Measurements from ENCODE around the gene SDK1. TPM values are rescaled to one million over a fixed set of nuclear protein-coding genes. Genes with fewer than 3 reads are reported as not detected.

Gene SDK1
- total and polyA plus RNA-seq, 4 donors, result 0.12 to 0.47 (median 0.36) TPM

DNA sequence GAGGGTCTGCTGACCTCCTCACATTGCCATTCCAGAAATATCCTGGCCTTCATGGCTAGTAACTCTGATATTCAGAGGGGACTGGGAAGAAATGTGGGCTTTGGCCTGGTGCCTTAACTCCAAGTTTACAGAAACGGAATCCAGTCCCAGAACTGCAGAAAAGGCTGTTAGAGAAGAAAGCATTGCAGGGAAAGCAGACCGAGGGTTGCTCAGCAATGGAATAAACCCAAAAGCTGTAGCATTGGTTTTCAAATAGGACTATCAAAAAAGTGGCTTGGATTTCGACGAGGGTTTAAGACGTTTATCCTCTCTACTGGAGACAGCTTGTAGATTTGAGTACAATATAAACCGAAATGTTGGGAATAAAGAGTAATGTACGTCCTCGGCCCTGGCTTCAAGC lies 955.2 kb downstream of the SDK1 start:
- Histone ChIP-seq H3K4me1 (ENCODE audit: control insufficient read depth in 4 of 4, insufficient read depth in 4 of 4, low read length in 3 of 4) (no peaks in the 10 kb centered on the region), H3K27me3 (ENCODE audit: control insufficient read depth in 4 of 4, insufficient read depth in 4 of 4, low read length in 3 of 4) (no peaks in the 10 kb centered on the region), H3K9me3 (ENCODE audit: control insufficient read depth in 4 of 4, low read length in 3 of 4) (peaks cover 2 to 6% (median 4%) of the 10 kb centered on the region in 4 donors), H3K9ac (ENCODE audit: low read depth in 1 of 2, low read length in 2 of 2) (no peak overlapping the region), H3K4me3 (ENCODE audit: low read depth in 1 of 3, low read length in 3 of 3) (no peak overlapping the region), H3K36me3 (ENCODE audit: control insufficient read depth in 4 of 4, insufficient read depth in 3 of 4, low read depth in 1 of 4, low read length in 3 of 4) (no peaks in the 10 kb centered on the region), H3K27ac (ENCODE audit: low read depth in 1 of 2, low read length in 2 of 2) (no peak overlapping the region)
- no peak for DNase-seq (ENCODE audit: low spot score)
- 80% methylated on average over 8 of the region's 8 CpGs for WGBS
- TF ChIP-seq ATF3 (IDR thresholded peaks at IDR 0.05) (no peak), NR2F2 (IDR thresholded peaks at IDR 0.05) (no peak), FOXA2 (IDR thresholded peaks at IDR 0.05) (no peak), MAX (IDR thresholded peaks at IDR 0.05) (no peak), ZBTB33 (IDR thresholded peaks at IDR 0.05) (no peak), TAF1 (conservative IDR thresholded peaks at IDR 0.05) (no peak), REST (IDR thresholded peaks at IDR 0.05) (no peak), HNF4G (IDR thresholded peaks at IDR 0.05) (no peak), RAD21 (IDR thresholded peaks at IDR 0.05) (no peak), RXRA (IDR thresholded peaks at IDR 0.05) (no peak), SP1 (IDR thresholded peaks at IDR 0.05) (no peak), FOXA1 (IDR thresholded peaks at IDR 0.05) (no peak), GABPA (IDR thresholded peaks at IDR 0.05 in 1 of 2, conservative IDR thresholded peaks at IDR 0.05 in 1 of 2) (no peak), EGR1 (IDR thresholded peaks at IDR 0.05; ENCODE audit: low read depth in 2 of 2) (no peak), JUND (IDR thresholded peaks at IDR 0.05) (no peak), YY1 (IDR thresholded peaks at IDR 0.05) (no peak), HNF4A (conservative IDR thresholded peaks at IDR 0.05) (no peak)
- TF ChIP-seq, protein P1, sequence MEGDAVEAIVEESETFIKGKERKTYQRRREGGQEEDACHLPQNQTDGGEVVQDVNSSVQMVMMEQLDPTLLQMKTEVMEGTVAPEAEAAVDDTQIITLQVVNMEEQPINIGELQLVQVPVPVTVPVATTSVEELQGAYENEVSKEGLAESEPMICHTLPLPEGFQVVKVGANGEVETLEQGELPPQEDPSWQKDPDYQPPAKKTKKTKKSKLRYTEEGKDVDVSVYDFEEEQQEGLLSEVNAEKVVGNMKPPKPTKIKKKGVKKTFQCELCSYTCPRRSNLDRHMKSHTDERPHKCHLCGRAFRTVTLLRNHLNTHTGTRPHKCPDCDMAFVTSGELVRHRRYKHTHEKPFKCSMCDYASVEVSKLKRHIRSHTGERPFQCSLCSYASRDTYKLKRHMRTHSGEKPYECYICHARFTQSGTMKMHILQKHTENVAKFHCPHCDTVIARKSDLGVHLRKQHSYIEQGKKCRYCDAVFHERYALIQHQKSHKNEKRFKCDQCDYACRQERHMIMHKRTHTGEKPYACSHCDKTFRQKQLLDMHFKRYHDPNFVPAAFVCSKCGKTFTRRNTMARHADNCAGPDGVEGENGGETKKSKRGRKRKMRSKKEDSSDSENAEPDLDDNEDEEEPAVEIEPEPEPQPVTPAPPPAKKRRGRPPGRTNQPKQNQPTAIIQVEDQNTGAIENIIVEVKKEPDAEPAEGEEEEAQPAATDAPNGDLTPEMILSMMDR (IDR thresholded peaks at IDR 0.05; ENCODE audit: low read depth, low read length, missing input control), result no peak

Data from liver (tissue), 9 donors.